ENCODE measurements around the gene SIGLEC1. TPM values are rescaled to one million over a fixed set of nuclear protein-coding genes. Genes with fewer than 3 reads are reported as not detected.

SIGLEC1 gene
- total RNA-seq, 1 donor: under 0.01 TPM

DNA sequence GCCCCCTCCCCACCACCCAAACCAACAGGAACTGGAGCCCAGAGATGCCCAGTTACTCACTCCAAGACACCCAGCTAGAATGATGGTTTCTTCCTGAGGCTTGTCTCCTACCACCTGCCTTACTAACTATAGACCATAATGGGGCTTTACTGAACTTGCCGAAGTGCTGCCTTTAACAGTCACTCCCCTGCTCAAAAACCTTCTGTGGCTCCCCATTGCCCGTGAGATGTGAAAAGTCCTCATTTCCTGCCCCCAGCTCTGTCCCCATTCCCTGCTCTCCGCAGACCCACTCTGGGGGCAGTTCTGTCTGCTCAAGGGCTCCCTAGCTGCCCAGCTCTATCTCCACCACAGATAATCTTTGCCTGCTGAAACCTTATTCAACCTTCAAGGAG is 4.9 kb downstream of the SIGLEC1 start:
- TF ChIP-seq, protein P1, sequence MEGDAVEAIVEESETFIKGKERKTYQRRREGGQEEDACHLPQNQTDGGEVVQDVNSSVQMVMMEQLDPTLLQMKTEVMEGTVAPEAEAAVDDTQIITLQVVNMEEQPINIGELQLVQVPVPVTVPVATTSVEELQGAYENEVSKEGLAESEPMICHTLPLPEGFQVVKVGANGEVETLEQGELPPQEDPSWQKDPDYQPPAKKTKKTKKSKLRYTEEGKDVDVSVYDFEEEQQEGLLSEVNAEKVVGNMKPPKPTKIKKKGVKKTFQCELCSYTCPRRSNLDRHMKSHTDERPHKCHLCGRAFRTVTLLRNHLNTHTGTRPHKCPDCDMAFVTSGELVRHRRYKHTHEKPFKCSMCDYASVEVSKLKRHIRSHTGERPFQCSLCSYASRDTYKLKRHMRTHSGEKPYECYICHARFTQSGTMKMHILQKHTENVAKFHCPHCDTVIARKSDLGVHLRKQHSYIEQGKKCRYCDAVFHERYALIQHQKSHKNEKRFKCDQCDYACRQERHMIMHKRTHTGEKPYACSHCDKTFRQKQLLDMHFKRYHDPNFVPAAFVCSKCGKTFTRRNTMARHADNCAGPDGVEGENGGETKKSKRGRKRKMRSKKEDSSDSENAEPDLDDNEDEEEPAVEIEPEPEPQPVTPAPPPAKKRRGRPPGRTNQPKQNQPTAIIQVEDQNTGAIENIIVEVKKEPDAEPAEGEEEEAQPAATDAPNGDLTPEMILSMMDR (IDR thresholded peaks at IDR 0.05; ENCODE audit: extremely low read depth, low read depth, low read length): no peak

DNA sequence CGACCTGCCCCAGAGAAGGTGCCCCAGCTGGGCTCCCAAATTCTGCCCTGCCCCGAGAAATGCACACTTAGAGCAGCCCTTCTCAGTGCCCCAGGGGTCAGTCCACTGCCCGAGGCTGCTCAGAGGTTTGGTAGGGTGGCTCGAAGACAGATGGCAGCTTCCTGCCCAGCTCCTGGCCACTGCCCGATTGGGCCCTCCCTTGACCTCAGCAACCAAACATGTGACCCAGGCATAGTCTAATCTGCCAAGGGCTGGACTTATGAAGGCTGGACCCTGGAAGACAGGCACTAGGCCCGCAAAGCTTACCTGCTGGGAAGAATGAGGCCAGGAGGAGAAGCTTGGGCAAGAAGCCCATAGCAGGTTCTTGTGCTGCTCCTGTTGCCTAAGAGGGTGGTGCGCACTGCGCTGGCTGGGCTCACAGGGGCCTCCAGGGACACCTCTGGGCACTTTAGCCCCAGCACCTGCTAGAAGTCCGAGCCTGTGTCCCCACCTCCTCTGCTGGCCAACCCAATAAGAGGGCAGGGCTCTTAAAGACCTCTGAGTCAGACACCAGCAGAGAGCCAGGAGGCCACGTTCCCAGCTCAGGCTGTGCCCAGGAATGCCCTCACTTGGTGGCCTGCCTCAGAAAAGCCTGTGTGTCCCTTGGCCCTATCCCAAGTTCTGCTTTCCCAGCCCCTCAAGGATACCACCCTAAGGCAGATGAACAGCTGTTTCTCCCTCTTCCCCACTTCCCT is 5.5 kb downstream of the SIGLEC1 start:
- H3K27me3 ChIP-seq (ENCODE audit: insufficient read depth, low read length): no peaks in the 10 kb centered on the region
- no peaks in the 10 kb centered on the region for H3K79me2 ChIP-seq (ENCODE audit: insufficient read depth, low read length)
- no peaks in the 10 kb centered on the region for H3K4me1 ChIP-seq (ENCODE audit: insufficient read depth, low read length)
- H3K9me3 ChIP-seq (ENCODE audit: low read depth, low read length): no peaks in the 10 kb centered on the region
- H3K4me2 ChIP-seq (ENCODE audit: insufficient read depth, low read length): no peak overlapping the region
- no peak overlapping the region for H3K27ac ChIP-seq (ENCODE audit: low read depth, low read length)
- H2AFZ ChIP-seq (ENCODE audit: low read length): no peak overlapping the region
- H3K36me3 ChIP-seq (ENCODE audit: insufficient read depth, low read length): no peaks in the 10 kb centered on the region
- peak; percentile 83 for DNase-seq (ENCODE audit: insufficient read length, low spot score, missing footprints)
- no peaks in the 10 kb centered on the region for H4K20me1 ChIP-seq (ENCODE audit: insufficient read depth, low read length)
- TF ChIP-seq, protein P1 (IDR thresholded peaks at IDR 0.05; ENCODE audit: extremely low read depth, low read depth, low read length): no peak
- H3K4me3 ChIP-seq (ENCODE audit: insufficient read depth, low read length): no peak overlapping the region

More for the DNA sequence above, 4.9 kb downstream of the SIGLEC1 start:
- Histone ChIP-seq H3K79me2 (ENCODE audit: insufficient read depth, low read length) (no peaks in the 10 kb centered on the region), H3K4me3 (ENCODE audit: insufficient read depth, low read length) (no peak overlapping the region), H3K36me3 (ENCODE audit: insufficient read depth, low read length) (no peaks in the 10 kb centered on the region), H3K27ac (ENCODE audit: low read depth, low read length) (no peak overlapping the region), H3K4me2 (ENCODE audit: insufficient read depth, low read length) (no peak overlapping the region), H3K9me3 (ENCODE audit: low read depth, low read length) (no peaks in the 10 kb centered on the region), H4K20me1 (ENCODE audit: insufficient read depth, low read length) (no peaks in the 10 kb centered on the region), H2AFZ (ENCODE audit: low read length) (no peak overlapping the region), H3K27me3 (ENCODE audit: insufficient read depth, low read length) (no peaks in the 10 kb centered on the region), H3K4me1 (ENCODE audit: insufficient read depth, low read length) (no peaks in the 10 kb centered on the region)
- peak; percentile 23 for DNase-seq (ENCODE audit: insufficient read length, low spot score, missing footprints)

DNA sequence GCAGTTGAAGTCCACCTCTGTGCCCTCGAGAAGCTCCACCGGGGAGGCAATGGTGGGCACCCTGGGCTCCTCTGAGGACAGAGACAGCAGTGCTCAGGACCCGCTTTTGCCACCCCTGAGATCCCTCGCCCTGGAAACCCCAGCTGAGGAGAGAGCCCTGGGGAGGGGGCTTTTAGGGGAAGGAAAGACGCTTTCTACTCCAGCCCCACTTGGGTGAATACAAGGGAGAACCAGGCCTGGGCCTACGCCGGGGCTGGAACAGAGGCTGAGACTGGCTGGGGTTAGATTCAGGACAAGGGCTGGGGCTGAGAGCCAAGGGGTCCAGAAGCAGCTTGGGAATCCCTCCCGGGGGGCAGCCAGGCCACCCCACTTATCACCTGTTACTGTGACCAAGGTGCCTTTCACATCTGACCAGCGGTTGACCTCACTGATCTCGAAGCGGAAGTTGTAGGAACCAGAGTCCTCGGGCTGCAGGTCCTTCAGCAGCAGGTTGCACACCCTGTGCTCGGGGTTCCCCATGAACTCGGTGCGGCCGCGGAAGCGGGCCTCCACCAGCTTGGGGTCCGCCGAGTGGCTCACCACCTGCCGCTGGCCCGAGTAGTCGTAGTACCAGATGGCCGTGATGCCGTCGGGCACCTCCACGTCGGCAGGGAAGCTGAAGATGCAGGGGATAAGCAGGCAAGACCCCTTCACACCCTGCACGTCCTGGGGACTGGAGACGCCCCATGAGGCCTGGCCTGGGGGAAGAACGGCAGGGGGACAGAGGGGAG is 6.2 kb downstream of the SIGLEC1 start:
- DNase-seq (ENCODE audit: insufficient read length, low spot score, missing footprints): peak; percentile 34
- no peaks in the 10 kb centered on the region for H3K79me2 ChIP-seq (ENCODE audit: insufficient read depth, low read length)
- TF ChIP-seq, protein P1 (IDR thresholded peaks at IDR 0.05; ENCODE audit: extremely low read depth, low read depth, low read length): no peak

DNA sequence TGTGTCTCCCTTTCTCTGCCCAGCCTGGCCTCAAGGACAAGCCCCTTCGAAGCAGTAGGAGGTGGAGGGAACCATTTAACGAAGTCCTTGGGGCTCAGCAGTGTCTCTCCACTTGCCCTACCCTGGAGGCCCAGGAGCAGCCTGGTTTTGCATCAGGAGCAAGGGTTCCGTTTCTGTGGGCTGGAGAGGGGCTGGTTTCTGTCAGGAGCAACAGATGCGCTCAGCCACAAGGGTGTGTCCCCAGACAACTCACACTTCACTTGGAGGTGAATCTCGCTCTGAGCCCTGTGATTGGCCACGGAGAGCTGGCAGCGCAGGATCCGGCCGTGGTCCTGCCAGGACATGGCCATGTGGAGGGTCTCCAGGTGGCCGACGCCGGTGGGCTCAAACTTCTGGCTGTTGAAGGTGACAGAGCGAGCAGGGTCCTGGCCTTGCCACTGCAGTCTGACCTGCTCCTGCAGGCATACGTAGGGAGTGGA is 6.9 kb downstream of the SIGLEC1 start:
- H3K27me3 ChIP-seq (ENCODE audit: insufficient read depth, low read length): no peaks in the 10 kb centered on the region
- no peak overlapping the region for H3K4me3 ChIP-seq (ENCODE audit: insufficient read depth, low read length)
- TF ChIP-seq, protein P1 (IDR thresholded peaks at IDR 0.05; ENCODE audit: extremely low read depth, low read depth, low read length): no peak
- H3K27ac ChIP-seq (ENCODE audit: low read depth, low read length): no peak overlapping the region
- no peak for DNase-seq (ENCODE audit: insufficient read length, low spot score, missing footprints)
- no peaks in the 10 kb centered on the region for H3K4me1 ChIP-seq (ENCODE audit: insufficient read depth, low read length)
- no peak overlapping the region for H3K4me2 ChIP-seq (ENCODE audit: insufficient read depth, low read length)
- H3K79me2 ChIP-seq (ENCODE audit: insufficient read depth, low read length): no peaks in the 10 kb centered on the region
- no peaks in the 10 kb centered on the region for H3K9me3 ChIP-seq (ENCODE audit: low read depth, low read length)
- no peaks in the 10 kb centered on the region for H3K36me3 ChIP-seq (ENCODE audit: insufficient read depth, low read length)
- no peaks in the 10 kb centered on the region for H4K20me1 ChIP-seq (ENCODE audit: insufficient read depth, low read length)
- no peak overlapping the region for H2AFZ ChIP-seq (ENCODE audit: low read length)

More for the DNA sequence above, 6.2 kb downstream of the SIGLEC1 start:
- H3K4me2 ChIP-seq (ENCODE audit: insufficient read depth, low read length): no peak overlapping the region
- no peak overlapping the region for H2AFZ ChIP-seq (ENCODE audit: low read length)
- H3K9me3 ChIP-seq (ENCODE audit: low read depth, low read length): no peaks in the 10 kb centered on the region
- H3K36me3 ChIP-seq (ENCODE audit: insufficient read depth, low read length): no peaks in the 10 kb centered on the region
- no peaks in the 10 kb centered on the region for H3K27me3 ChIP-seq (ENCODE audit: insufficient read depth, low read length)
- H4K20me1 ChIP-seq (ENCODE audit: insufficient read depth, low read length): no peaks in the 10 kb centered on the region
- no peaks in the 10 kb centered on the region for H3K4me1 ChIP-seq (ENCODE audit: insufficient read depth, low read length)
- no peak overlapping the region for H3K4me3 ChIP-seq (ENCODE audit: insufficient read depth, low read length)
- H3K27ac ChIP-seq (ENCODE audit: low read depth, low read length): no peak overlapping the region

Data from osteoblast (primary cell).